ENCODE measurements around the gene TNFRSF8. TPM values are rescaled to one million over a fixed set of nuclear protein-coding genes. Genes with fewer than 3 reads are reported as not detected.

Gene TNFRSF8
- total RNA-seq, 1 experiment from 2014 or later: 2.9 TPM

DNA sequence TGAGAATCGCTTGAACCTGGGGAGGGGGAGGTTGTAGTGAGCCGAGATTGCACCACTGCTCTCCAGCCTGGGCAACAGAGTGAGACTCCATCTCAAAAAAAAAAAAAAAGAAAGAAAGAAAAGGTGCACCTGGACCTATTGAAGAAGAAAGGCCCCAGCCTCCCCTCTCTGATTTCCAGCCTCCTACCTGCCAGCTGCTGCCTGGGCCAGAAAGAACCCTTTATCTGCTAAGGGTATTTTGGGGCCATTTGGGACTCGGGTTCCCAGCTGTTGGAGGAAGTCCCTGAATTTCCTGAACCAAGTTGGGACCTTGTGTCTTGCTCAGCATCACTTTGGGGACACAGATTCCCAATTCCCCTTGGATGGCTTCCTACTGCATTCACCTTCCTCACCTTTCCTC lies 3.9 kb upstream of the TNFRSF8 start:
- Histone ChIP-seq H4K91ac (ENCODE audit: insufficient read length, low read depth, low read length) (no peak overlapping the region), H3K4me1 (ENCODE audit: insufficient read depth, low read length) (no peaks in the 10 kb centered on the region; the same call in 1 of the 2 replicates), H3K18ac (ENCODE audit: insufficient read length, low read depth, low read length) (no peak overlapping the region), H3K4me2 (ENCODE audit: insufficient read depth, insufficient read length, low read length) (no peak overlapping the region), H2BK120ac (ENCODE audit: low read depth, low read length, poor library complexity, severe bottlenecking) (no peak overlapping the region), H4K8ac (replicated peaks; ENCODE audit: insufficient read length, low read depth, low read length) (no peak overlapping the region), H3K9ac (ENCODE audit: extremely low read depth, insufficient read length, low read length) (no peak overlapping the region), H2BK5ac (ENCODE audit: insufficient read length, low read length) (no peak overlapping the region), H2BK12ac (ENCODE audit: insufficient read length, low read depth, low read length) (no peak overlapping the region), H3K27ac (ENCODE audit: insufficient read length, low read depth, low read length) (no peak overlapping the region), H3K9me3 (ENCODE audit: control insufficient read depth, low read depth, low read length) (no peaks in the 10 kb centered on the region), H2BK20ac (ENCODE audit: low read depth, low read length, poor library complexity, severe bottlenecking) (no peak overlapping the region), H4K20me1 (ENCODE audit: control insufficient read depth, insufficient read depth, insufficient read length) (no peaks in the 10 kb centered on the region), H3T11ph (ENCODE audit: low read length) (no peak overlapping the region), H3K79me1 (ENCODE audit: insufficient read depth, low read depth, low read length, poor library complexity, severe bottlenecking) (no peaks in the 10 kb centered on the region), H2BK15ac (ENCODE audit: low read depth, low read length) (no peak overlapping the region), H3K23ac (ENCODE audit: insufficient read length, low read depth, low read length) (no peak overlapping the region), H2AK5ac (ENCODE audit: insufficient read length, low read length) (no peak overlapping the region), H3K27me3 (ENCODE audit: insufficient read depth, low read length) (peaks cover 2% of the 10 kb centered on the region; the same call in 1 of the 2 replicates), H3K56ac (ENCODE audit: insufficient read length, low read depth, low read length) (no peak overlapping the region), H4K5ac (ENCODE audit: insufficient read length, low read depth, low read length) (no peak overlapping the region), H3K14ac (ENCODE audit: insufficient read depth, low read length) (no peak overlapping the region), H2AFZ (ENCODE audit: low read length) (no peak overlapping the region), H3K4ac (ENCODE audit: low read depth, low read length) (no peak overlapping the region), H3K23me2 (ENCODE audit: insufficient read length, low read depth, low read length, poor library complexity, severe bottlenecking) (peaks cover 12% of the 10 kb centered on the region), H3K79me2 (ENCODE audit: insufficient read depth, low read length) (no peaks in the 10 kb centered on the region)
- no peak overlapping the region; a peak in 1 of 7 replicates for H3K27ac Mint-ChIP-seq
- H3K4me3 Mint-ChIP-seq: no peak overlapping the region
- DNase-seq: no peak
- TF ChIP-seq, protein P1, sequence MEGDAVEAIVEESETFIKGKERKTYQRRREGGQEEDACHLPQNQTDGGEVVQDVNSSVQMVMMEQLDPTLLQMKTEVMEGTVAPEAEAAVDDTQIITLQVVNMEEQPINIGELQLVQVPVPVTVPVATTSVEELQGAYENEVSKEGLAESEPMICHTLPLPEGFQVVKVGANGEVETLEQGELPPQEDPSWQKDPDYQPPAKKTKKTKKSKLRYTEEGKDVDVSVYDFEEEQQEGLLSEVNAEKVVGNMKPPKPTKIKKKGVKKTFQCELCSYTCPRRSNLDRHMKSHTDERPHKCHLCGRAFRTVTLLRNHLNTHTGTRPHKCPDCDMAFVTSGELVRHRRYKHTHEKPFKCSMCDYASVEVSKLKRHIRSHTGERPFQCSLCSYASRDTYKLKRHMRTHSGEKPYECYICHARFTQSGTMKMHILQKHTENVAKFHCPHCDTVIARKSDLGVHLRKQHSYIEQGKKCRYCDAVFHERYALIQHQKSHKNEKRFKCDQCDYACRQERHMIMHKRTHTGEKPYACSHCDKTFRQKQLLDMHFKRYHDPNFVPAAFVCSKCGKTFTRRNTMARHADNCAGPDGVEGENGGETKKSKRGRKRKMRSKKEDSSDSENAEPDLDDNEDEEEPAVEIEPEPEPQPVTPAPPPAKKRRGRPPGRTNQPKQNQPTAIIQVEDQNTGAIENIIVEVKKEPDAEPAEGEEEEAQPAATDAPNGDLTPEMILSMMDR (conservative IDR thresholded peaks at IDR 0.05): no peak
- peaks cover 4 to 6% of the 10 kb centered on the region in 2 experiments; a peak in 4 of 5 replicates for H3K9me3 Mint-ChIP-seq
- no CpG with 5 or more reads among the region's 3 CpGs for WGBS (ENCODE audit: extremely low coverage, insufficient read length, low lambda C conversion rate)
- peaks cover 5 to 15% of the 10 kb centered on the region in 2 experiments for H3K4me1 Mint-ChIP-seq
- H3K36me3 Mint-ChIP-seq (ENCODE audit: insufficient read depth in 1 of 3, low read depth in 3 of 3): peaks cover 0 to 2% (median 0%) of the 10 kb centered on the region in 3 experiments; a peak in 2 of 7 replicates
- H3K27me3 Mint-ChIP-seq (ENCODE audit: low read depth): peaks cover 51% of the 10 kb centered on the region
